Activated CD4-positive, alpha-beta T cell treated with anti-CD3 and anti-CD28 coated beads, Interleukin-10, Interleukin-2, amounts not matched to agents 100 ng/mL and 50 ng/mL, durations not matched to agents 16 hours and 8 hours (primary cell): ENCODE data around the gene GLRX5.

Experiments used
- DNase-seq: peaks from one replicate; pipeline ENCODE4 v3.0.0-alpha.2; 2020

The GLRX5 gene

GRCh38 chr14:95537298-95538089, 2.6 kb downstream of the GLRX5 start:
- no peak for DNase-seq

- DNase-seq, result no peak
Observed at GRCh38 chr14:95538801-95539509, 4.1 kb downstream of the GLRX5 start.

- DNase-seq, result no peak
Observed at GRCh38 chr14:95540236-95540855, 5.5 kb downstream of the GLRX5 start.

GRCh38 chr14:95541346-95541745, 6.5 kb downstream of the GLRX5 start:
- DNase-seq, result no peak

GRCh38 chr14:95541932-95542930, 7.4 kb downstream of the GLRX5 start:
- DNase-seq, result no peak

GRCh38 chr14:95543021-95543420, 8.2 kb downstream of the GLRX5 start:
- DNase-seq, result no peak

- DNase-seq, result no peak
Observed at GRCh38 chr14:95544588-95544987, 9.7 kb downstream of the GLRX5 start.

GRCh38 chr14:95545515-95546168, 10.8 kb downstream of the GLRX5 start:
- DNase-seq, result peak; percentile 25

GRCh38 chr14:95547272-95547625, 12.4 kb downstream of the GLRX5 start:
- no peak for DNase-seq

GRCh38 chr14:95547626-95548327, 12.9 kb downstream of the GLRX5 start:
- no peak for DNase-seq

GRCh38 chr14:95548328-95548929, 13.6 kb downstream of the GLRX5 start:
- no peak for DNase-seq

GRCh38 chr14:95549656-95550585, 15.1 kb downstream of the GLRX5 start:
- no peak for DNase-seq

- no peak for DNase-seq
Observed at GRCh38 chr14:95551435-95551834, 16.6 kb downstream of the GLRX5 start.

- no peak for DNase-seq
Observed at GRCh38 chr14:95553141-95553540, 18.3 kb downstream of the GLRX5 start.

- no peak for DNase-seq
Observed at GRCh38 chr14:95555053-95555452, 20.2 kb downstream of the GLRX5 start.

GRCh38 chr14:95557291-95557690, 22.4 kb downstream of the GLRX5 start:
- no peak for DNase-seq

GRCh38 chr14:95557832-95558231, 23.0 kb downstream of the GLRX5 start:
- no peak for DNase-seq

GRCh38 chr14:95559203-95559602, 24.4 kb downstream of the GLRX5 start:
- DNase-seq, result no peak

GRCh38 chr14:95561001-95561412, 26.2 kb downstream of the GLRX5 start:
- DNase-seq, result peak; percentile 89
